ENCODE results near the gene ENGASE. TPM values are rescaled to one million over a fixed set of nuclear protein-coding genes. Genes with fewer than 3 reads are reported as not detected.

The ENGASE gene
- total RNA-seq, 1 donor from 2014 or later, result 76.2 TPM

DNA sequence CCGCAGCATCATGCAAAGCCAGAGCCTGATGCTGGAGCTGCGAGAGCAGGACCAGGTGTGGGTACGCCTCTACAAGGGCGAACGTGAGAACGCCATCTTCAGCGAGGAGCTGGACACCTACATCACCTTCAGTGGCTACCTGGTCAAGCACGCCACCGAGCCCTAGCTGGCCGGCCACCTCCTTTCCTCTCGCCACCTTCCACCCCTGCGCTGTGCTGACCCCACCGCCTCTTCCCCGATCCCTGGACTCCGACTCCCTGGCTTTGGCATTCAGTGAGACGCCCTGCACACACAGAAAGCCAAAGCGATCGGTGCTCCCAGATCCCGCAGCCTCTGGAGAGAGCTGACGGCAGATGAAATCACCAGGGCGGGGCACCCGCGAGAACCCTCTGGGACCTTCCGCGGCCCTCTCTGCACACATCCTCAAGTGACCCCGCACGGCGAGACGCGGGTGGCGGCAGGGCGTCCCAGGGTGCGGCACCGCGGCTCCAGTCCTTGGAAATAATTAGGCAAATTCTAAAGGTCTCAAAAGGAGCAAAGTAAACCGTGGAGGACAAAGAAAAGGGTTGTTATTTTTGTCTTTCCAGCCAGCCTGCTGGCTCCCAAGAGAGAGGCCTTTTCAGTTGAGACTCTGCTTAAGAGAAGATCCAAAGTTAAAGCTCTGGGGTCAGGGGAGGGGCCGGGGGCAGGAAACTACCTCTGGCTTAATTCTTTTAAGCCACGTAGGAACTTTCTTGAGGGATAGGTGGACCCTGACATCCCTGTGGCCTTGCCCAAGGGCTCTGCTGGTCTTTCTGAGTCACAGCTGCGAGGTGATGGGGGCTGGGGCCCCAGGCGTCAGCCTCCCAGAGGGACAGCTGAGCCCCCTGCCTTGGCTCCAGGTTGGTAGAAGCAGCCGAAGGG is 26.4 kb upstream of the ENGASE start:
- no peak for DNase-seq (ENCODE audit: low spot score in 2 of 2, unreplicated experiment in 2 of 2)
- peaks cover 2% of the 10 kb centered on the region for H3K36me3 Mint-ChIP-seq
- H3K4me3 Mint-ChIP-seq, result no peak overlapping the region
- H3K9me3 Mint-ChIP-seq, result peaks cover 17% of the 10 kb centered on the region
- peaks cover 7% of the 10 kb centered on the region for H3K4me1 Mint-ChIP-seq
- no peak overlapping the region for H3K27ac Mint-ChIP-seq
- peaks cover 12% of the 10 kb centered on the region for H3K27me3 Mint-ChIP-seq (ENCODE audit: low read depth)
- TF ChIP-seq, protein P1, sequence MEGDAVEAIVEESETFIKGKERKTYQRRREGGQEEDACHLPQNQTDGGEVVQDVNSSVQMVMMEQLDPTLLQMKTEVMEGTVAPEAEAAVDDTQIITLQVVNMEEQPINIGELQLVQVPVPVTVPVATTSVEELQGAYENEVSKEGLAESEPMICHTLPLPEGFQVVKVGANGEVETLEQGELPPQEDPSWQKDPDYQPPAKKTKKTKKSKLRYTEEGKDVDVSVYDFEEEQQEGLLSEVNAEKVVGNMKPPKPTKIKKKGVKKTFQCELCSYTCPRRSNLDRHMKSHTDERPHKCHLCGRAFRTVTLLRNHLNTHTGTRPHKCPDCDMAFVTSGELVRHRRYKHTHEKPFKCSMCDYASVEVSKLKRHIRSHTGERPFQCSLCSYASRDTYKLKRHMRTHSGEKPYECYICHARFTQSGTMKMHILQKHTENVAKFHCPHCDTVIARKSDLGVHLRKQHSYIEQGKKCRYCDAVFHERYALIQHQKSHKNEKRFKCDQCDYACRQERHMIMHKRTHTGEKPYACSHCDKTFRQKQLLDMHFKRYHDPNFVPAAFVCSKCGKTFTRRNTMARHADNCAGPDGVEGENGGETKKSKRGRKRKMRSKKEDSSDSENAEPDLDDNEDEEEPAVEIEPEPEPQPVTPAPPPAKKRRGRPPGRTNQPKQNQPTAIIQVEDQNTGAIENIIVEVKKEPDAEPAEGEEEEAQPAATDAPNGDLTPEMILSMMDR (IDR thresholded peaks at IDR 0.05; ENCODE audit: unreplicated experiment), result no peak

DNA sequence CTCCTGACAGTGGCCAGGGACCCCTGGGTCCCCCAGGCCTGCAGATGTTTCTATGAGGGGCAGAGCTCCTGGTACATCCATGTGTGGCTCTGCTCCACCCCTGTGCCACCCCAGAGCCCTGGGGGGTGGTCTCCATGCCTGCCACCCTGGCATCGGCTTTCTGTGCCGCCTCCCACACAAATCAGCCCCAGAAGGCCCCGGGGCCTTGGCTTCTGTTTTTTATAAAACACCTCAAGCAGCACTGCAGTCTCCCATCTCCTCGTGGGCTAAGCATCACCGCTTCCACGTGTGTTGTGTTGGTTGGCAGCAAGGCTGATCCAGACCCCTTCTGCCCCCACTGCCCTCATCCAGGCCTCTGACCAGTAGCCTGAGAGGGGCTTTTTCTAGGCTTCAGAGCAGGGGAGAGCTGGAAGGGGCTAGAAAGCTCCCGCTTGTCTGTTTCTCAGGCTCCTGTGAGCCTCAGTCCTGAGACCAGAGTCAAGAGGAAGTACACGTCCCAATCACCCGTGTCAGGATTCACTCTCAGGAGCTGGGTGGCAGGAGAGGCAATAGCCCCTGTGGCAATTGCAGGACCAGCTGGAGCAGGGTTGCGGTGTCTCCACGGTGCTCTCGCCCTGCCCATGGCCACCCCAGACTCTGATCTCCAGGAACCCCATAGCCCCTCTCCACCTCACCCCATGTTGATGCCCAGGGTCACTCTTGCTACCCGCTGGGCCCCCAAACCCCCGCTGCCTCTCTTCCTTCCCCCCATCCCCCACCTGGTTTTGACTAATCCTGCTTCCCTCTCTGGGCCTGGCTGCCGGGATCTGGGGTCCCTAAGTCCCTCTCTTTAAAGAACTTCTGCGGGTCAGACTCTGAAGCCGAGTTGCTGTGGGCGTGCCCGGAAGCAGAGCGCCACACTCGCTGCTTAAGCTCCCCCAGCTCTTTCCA is 25.5 kb upstream of the ENGASE start:
- Mint-ChIP-seq H3K9me3 (peaks cover 25% of the 10 kb centered on the region), H3K4me3 (no peak overlapping the region), H3K36me3 (peaks cover 3% of the 10 kb centered on the region), H3K27me3 (ENCODE audit: low read depth) (peaks cover 13% of the 10 kb centered on the region), H3K4me1 (peaks cover 7% of the 10 kb centered on the region), H3K27ac (no peak overlapping the region)
- DNase-seq (ENCODE audit: low spot score in 2 of 2, unreplicated experiment in 2 of 2), result no peak
- TF ChIP-seq, protein P1 (IDR thresholded peaks at IDR 0.05; ENCODE audit: unreplicated experiment), result no peak

- Mint-ChIP-seq H3K4me1 (peaks cover 7% of the 10 kb centered on the region), H3K27ac (no peak overlapping the region), H3K4me3 (no peak overlapping the region), H3K36me3 (peaks cover 4% of the 10 kb centered on the region), H3K27me3 (ENCODE audit: low read depth) (peaks cover 12% of the 10 kb centered on the region), H3K9me3 (peaks cover 32% of the 10 kb centered on the region)
- TF ChIP-seq, protein P1 (IDR thresholded peaks at IDR 0.05; ENCODE audit: unreplicated experiment), result no peak
- no peak for DNase-seq (ENCODE audit: low spot score in 2 of 2, unreplicated experiment in 2 of 2)
These were observed 24.8 kb upstream of the ENGASE start for GRCh38 chr17:79049821-79050220.

GRCh38 chr17:79050551-79050950 is 24.1 kb upstream of the ENGASE start:
- H3K4me3 Mint-ChIP-seq, result no peak overlapping the region
- H3K27me3 Mint-ChIP-seq (ENCODE audit: low read depth), result peaks cover 8% of the 10 kb centered on the region
- peaks cover 7% of the 10 kb centered on the region for H3K4me1 Mint-ChIP-seq
- no peak overlapping the region for H3K27ac Mint-ChIP-seq
- no peak for DNase-seq (ENCODE audit: low spot score in 2 of 2, unreplicated experiment in 2 of 2)
- TF ChIP-seq, protein P1 (IDR thresholded peaks at IDR 0.05; ENCODE audit: unreplicated experiment), result no peak
- H3K9me3 Mint-ChIP-seq, result peaks cover 40% of the 10 kb centered on the region
- H3K36me3 Mint-ChIP-seq, result peaks cover 4% of the 10 kb centered on the region

DNA sequence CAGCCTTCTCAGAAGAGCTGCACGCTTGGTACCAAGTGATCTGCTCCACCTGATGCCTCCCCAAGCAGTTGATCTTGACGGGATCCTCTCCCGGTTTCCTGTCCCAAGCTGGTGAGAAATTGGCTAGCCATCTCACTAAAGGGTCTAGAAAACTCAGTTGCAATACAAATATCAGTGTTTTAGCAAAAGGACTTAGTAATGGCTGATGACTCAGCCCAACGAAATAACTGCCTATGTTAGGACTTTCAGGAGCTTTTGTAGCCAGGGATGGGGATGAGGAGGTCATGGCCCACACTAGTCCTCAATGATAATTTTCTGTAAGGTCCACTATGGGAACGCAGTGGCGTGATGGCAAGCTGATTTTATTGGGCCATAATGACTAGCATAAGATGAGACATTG is 23.3 kb upstream of the ENGASE start:
- no peak overlapping the region for H3K27ac Mint-ChIP-seq
- TF ChIP-seq, protein P1 (IDR thresholded peaks at IDR 0.05; ENCODE audit: unreplicated experiment), result no peak
- H3K27me3 Mint-ChIP-seq (ENCODE audit: low read depth), result peaks cover 3% of the 10 kb centered on the region
- DNase-seq (ENCODE audit: low spot score in 2 of 2, unreplicated experiment in 2 of 2), result no peak
- H3K9me3 Mint-ChIP-seq, result peaks cover 40% of the 10 kb centered on the region
- peaks cover 4% of the 10 kb centered on the region for H3K36me3 Mint-ChIP-seq
- H3K4me1 Mint-ChIP-seq, result peaks cover 2% of the 10 kb centered on the region
- no peak overlapping the region for H3K4me3 Mint-ChIP-seq
